ENCODE data around the gene SCUBE2. TPM values are rescaled to one million over a fixed set of nuclear protein-coding genes. Genes with fewer than 3 reads are reported as not detected.

Gene SCUBE2
- total and polyA plus RNA-seq, 2 donors (not counting 1 experiment from before 2014, with no cell fraction given), result not detected

GRCh38 chr11:9082575-9082974 is 8.8 kb downstream of the SCUBE2 start:
- intact Hi-C loops (cut with micrococcal nuclease), result no loop called here
- Histone ChIP-seq H3K4me2 (replicated peaks; ENCODE audit: low read depth, low read length, poor library complexity, severe bottlenecking) (no peak overlapping the region), H2AFZ (ENCODE audit: insufficient read depth, low read depth, low read length, poor library complexity, severe bottlenecking) (no peak overlapping the region), H3K79me2 (ENCODE audit: control insufficient read depth, insufficient read depth, low read length) (no peaks in the 10 kb centered on the region), H3K27ac (ENCODE audit: low read length in 2 of 2) (no peak overlapping the region), H3K9ac (ENCODE audit: low read length) (no peak overlapping the region), H3K27me3 (replicated peaks in 1 of 4; ENCODE audit: control extremely low read depth in 1 of 4, control insufficient read depth in 3 of 4, insufficient read depth in 4 of 4, low read length in 3 of 4) (peaks cover 0 to 3% (median 1%) of the 10 kb centered on the region in 4 experiments), H3K4me3 (ENCODE audit: control extremely low read depth in 1 of 5, extremely low read depth in 1 of 5, insufficient read depth in 1 of 5, low read depth in 2 of 5, low read length in 4 of 5) (no peak overlapping the region), H3K9me3 (ENCODE audit: control extremely low read depth in 1 of 3, control insufficient read depth in 2 of 3, insufficient read depth in 1 of 3, low read length in 2 of 3) (no peaks in the 10 kb centered on the region), H3K4me1 (ENCODE audit: control insufficient read depth in 2 of 2, insufficient read depth in 2 of 2, low read length in 2 of 2) (no peaks in the 10 kb centered on the region), H3K36me3 (replicated peaks in 1 of 2; ENCODE audit: control extremely low read depth in 1 of 2, control insufficient read depth in 1 of 2, extremely low read depth in 1 of 2, insufficient read depth in 2 of 2, low read length in 1 of 2) (no peaks in the 10 kb centered on the region), H4K20me1 (ENCODE audit: control insufficient read depth, insufficient read depth, low read length, poor library complexity, severe bottlenecking) (no peaks in the 10 kb centered on the region)
- DNase-seq, result no peak
- no peak for ATAC-seq (ENCODE audit: low read depth)
- Mint-ChIP-seq H3K4me1 (no peaks in the 10 kb centered on the region), H3K9me3 (ENCODE audit: insufficient read depth) (no peaks in the 10 kb centered on the region), H3K27ac (no peak overlapping the region), H3K4me3 (no peak overlapping the region), H3K27me3 (peaks cover 15% of the 10 kb centered on the region)
- ChIA-PET CTCF (no interaction called here), POLR2A (no interaction called here)
- TF ChIP-seq CTCF (IDR thresholded peaks at IDR 0.05) (no peak), EZH2 (IDR thresholded peaks at IDR 0.05; ENCODE audit: borderline replicate concordance, insufficient read depth, low read depth, low read length, poor library complexity, severe bottlenecking) (no peak)
- WGBS (ENCODE audit: insufficient coverage), result 100% methylated on average over 2 of the region's 4 CpGs

GRCh38 chr11:9081153-9081552 is 10.2 kb downstream of the SCUBE2 start:
- Mint-ChIP-seq H3K27ac (no peak overlapping the region), H3K4me1 (no peaks in the 10 kb centered on the region), H3K4me3 (no peak overlapping the region), H3K27me3 (peaks cover 13% of the 10 kb centered on the region), H3K9me3 (ENCODE audit: insufficient read depth) (no peaks in the 10 kb centered on the region)
- no peaks in the 10 kb centered on the region for H3K4me1 ChIP-seq (ENCODE audit: control insufficient read depth in 2 of 2, insufficient read depth in 2 of 2, low read length in 2 of 2)
- TF ChIP-seq CTCF (IDR thresholded peaks at IDR 0.05) (no peak), EZH2 (IDR thresholded peaks at IDR 0.05; ENCODE audit: borderline replicate concordance, insufficient read depth, low read depth, low read length, poor library complexity, severe bottlenecking) (no peak)
- no peaks in the 10 kb centered on the region for H3K9me3 ChIP-seq (ENCODE audit: control extremely low read depth in 1 of 3, control insufficient read depth in 2 of 3, insufficient read depth in 1 of 3, low read length in 2 of 3)
- ATAC-seq (ENCODE audit: low read depth), result no peak
- no peak for DNase-seq
- no peaks in the 10 kb centered on the region for H3K36me3 ChIP-seq (replicated peaks in 1 of 2; ENCODE audit: control extremely low read depth in 1 of 2, control insufficient read depth in 1 of 2, extremely low read depth in 1 of 2, insufficient read depth in 2 of 2, low read length in 1 of 2)
- CTCF ChIA-PET, result no interaction called here
- H3K27me3 ChIP-seq (replicated peaks in 1 of 4; ENCODE audit: control extremely low read depth in 1 of 4, control insufficient read depth in 3 of 4, insufficient read depth in 4 of 4, low read length in 3 of 4), result peaks cover 0 to 3% (median 1%) of the 10 kb centered on the region in 4 experiments
- POLR2A ChIA-PET, result no interaction called here
- no peaks in the 10 kb centered on the region for H4K20me1 ChIP-seq (ENCODE audit: control insufficient read depth, insufficient read depth, low read length, poor library complexity, severe bottlenecking)
- no peak overlapping the region for H3K4me2 ChIP-seq (replicated peaks; ENCODE audit: low read depth, low read length, poor library complexity, severe bottlenecking)
- H3K4me3 ChIP-seq (ENCODE audit: control extremely low read depth in 1 of 5, extremely low read depth in 1 of 5, insufficient read depth in 1 of 5, low read depth in 2 of 5, low read length in 4 of 5), result no peak overlapping the region
- WGBS (ENCODE audit: insufficient coverage), result no CpG with 5 or more reads among the region's 1 CpG
- H3K27ac ChIP-seq (ENCODE audit: low read length in 2 of 2), result no peak overlapping the region
- no peak overlapping the region for H2AFZ ChIP-seq (ENCODE audit: insufficient read depth, low read depth, low read length, poor library complexity, severe bottlenecking)
- intact Hi-C loops (cut with micrococcal nuclease), result no loop called here
- H3K9ac ChIP-seq (ENCODE audit: low read length), result no peak overlapping the region
- H3K79me2 ChIP-seq (ENCODE audit: control insufficient read depth, insufficient read depth, low read length), result no peaks in the 10 kb centered on the region
